Sigmoid colon (tissue), 4 donors: ENCODE data around the gene NTF4.

ENCODE experiments used
- CTCF ChIP-seq, 4 experiments: fragments of 450-650 bp in 3 of 4; fragments of 200-600 bp in 1 of 4; IDR thresholded peaks; one replicate each; pipeline ENCODE4 v1.5.1; 2016 to 2019; ENCODE audit warnings: antibody characterized with exemption in 4 of 4, mild to moderate bottlenecking in 3 of 4, moderate library complexity in 2 of 4
- POLR2A ChIP-seq, 2 donors: fragments of 450-650 bp; IDR thresholded peaks; one replicate each; pipeline ENCODE4 v1.6.1; 2016; ENCODE audit warnings: antibody characterized with exemption in 2 of 2, mild to moderate bottlenecking in 2 of 2, moderate library complexity in 2 of 2
- POLR2AphosphoS5 ChIP-seq, 4 donors: sonication (generic); formaldehyde crosslinking; IDR thresholded peaks; one replicate each; pipeline ENCODE4 v1.6.1; 2017; ENCODE audit warnings: antibody characterized with exemption in 4 of 4

DNA sequence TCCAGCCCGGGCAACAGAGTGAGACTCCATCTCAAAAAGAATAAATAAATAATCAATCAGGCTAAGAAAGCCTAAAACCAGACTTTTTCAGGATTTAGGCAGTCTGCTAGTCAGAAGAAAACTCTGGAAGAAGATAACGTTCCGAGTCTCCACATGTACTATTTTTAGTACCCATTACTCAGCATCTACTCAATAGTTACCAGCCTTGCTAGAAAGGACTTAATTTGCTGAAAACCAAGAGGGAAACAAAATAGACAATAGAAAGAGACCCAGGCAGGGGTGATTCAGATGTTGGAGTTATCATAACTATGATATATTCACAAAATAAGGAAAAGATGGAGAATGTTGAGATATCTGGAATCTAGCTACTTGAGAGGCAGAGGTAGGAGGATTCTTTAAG is 45.9 kb upstream of the NTF4 start:
- no peak for TF ChIP-seq POLR2A (IDR thresholded peaks at IDR 0.05)
- no peak for TF ChIP-seq CTCF (IDR thresholded peaks at IDR 0.05)
- TF ChIP-seq POLR2AphosphoS5 (IDR thresholded peaks at IDR 0.05): no peak
